GM19463 (cell line): ENCODE measurements around the gene TNFSF13B.

Experiments
- ATAC-seq: cut with Tn5 transposase; IDR thresholded peaks from one replicate; pipeline ENCODE4 v1.9.1; 2021; ENCODE audit warnings: mild to moderate bottlenecking, moderate library complexity; ENCODE audit not compliant: unreplicated experiment

TNFSF13B gene

DNA sequence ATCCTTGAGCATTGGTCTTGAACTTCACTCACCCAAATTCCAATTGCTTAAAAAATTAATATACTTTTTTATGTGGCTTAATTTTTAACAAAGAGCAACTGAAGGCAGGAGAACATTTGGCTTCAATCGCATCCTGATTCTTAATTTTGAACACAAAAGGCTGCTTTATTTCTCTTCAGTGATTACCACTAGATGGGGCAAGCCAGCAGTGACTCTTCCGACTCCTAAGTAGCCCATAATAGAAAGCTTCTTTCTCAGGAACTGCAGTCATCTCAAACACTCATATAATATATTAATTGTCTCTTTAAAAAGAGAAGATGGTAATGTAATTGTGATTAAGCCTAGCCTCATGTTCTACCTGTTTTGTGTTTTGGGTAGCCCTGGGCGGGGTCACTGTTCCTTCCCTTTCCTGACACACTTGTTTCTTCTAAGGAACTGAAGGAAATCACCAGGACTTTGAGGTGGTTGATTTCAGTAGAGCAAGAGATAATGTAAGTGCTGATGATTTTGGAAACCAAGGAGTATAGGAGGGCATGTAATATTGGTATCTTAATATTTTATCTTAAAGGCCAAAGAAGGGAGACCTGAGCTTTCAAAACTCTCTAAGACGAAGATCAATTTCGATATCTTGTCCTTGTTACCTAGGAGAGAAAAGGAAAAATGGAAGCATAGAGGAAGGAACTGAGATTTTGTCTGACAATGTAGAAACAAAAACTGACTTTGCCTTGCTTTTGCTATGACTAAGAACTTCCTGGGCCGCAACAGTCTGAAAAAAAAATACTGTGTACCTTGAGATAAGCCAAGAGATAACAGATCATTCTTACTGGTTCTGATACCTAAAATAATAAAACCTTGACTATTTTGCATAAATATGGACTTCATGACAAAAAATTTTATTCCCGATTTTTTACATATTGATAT, 73.1 kb downstream of the TNFSF13B start:
- no peak for ATAC-seq

DNA sequence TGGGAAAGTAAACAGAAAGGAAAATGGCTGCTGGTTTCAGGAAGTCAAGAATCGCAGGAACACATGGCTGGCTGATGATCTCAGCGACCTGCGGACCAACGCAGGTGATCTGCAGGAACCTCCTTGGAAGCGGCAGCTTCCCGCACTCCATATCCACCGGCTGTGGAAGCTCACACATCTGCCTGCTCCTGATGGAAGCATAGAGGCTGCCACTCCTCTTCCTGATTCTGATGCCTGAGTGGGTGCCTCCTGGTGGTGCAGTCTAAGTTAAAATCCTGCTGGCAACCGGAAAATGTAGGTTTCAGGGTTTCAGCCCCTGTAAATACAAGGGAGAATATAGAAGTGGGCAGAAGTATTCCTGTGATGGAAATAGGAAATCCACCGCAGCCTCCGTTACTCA, 75.5 kb downstream of the TNFSF13B start:
- no peak for ATAC-seq

DNA sequence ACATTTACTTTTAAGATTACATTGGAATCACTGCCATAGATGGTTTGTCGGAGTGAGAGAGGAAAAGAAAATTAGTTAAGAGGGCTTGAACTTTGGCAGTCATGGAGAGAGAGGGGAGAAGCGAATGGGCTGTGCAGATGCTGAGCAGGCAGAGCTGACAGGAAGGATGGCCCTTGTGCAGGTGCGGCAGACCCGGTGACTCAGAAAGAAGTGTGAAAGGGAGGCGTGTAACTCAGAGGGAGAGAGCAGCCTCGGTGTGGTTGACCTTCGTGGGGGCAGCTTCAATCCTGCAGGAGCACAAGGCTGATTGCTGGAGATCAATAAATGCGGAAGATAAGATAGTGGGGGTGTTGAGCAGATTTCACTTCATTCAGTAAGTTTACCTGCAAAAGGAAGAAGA, 76.9 kb downstream of the TNFSF13B start:
- no peak for ATAC-seq

DNA sequence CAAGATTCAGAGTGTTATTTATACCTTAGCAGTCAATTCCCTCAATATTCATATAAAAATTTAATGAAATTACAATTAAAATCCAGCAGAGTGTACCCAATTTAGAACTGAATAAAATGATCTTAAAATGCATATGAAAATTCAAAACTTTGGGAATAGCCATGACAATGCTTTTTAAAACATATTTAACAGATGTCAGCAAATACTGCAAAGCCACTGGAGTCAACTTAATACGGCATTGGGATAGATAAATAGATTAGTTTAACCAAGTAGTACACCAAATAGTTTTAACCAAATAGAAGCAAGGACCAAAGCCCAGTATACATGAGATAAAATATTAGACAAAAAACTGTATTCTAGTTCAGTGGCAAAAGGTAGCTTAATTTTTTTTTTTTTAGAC, 79.8 kb downstream of the TNFSF13B start:
- ATAC-seq, result no peak

DNA sequence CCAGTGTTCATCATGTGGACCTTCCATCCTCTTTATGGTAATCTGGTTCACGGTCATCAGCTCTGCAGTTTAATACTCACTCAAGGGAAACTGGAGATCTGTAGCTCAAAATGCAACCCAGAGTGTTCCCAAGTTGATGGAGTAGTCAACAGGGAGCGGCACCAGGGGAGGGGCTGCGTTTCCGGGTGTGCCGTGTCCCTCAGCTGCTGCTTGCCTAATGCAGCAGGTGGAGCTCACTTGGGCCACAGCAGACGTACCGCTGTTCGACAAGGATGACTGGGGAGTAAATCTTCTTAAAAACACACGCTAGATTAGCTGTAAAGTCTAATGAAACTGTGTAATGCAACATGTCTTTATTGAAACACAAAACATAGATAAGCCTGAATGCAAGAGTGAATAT, 81.1 kb downstream of the TNFSF13B start:
- no peak for ATAC-seq

DNA sequence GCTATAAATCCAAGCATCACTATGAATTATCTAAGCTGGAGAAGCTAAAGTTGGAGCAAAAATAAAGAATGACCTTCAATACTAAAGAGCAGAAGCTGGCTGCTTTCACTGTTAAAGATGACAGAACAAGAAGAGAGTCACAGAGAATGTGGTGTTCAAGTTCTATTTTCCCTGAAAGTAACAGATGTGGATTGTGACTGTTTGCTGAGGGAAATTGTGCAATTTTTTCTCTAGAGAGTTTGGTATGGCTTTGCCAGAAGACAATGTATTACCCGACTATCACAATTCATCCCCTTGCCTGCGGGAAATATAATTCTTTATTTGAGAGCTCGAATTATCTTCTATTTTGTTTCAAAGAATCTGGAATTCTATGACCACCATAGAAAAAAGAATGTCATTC, 83.1 kb downstream of the TNFSF13B start:
- no peak for ATAC-seq

DNA sequence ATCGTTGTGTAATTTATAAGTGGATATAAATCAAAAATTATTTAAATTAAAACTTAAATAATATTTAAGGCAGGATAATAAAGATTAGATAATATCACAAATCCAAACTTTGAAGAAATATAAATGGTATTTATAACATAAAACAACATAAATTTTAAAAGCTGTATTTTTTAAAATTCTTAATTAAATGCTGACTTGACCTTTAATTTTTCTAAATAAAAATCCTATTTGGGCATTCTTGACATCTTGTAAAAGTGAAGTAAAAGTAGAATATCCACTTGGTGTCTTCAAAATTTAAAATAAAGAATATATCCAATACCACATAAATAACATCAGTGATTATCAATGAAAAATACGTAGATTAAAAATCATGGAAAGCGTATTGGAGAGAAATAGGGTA, 87.7 kb downstream of the TNFSF13B start:
- ATAC-seq, result no peak
